Endometrium (tissue), 2 donors: Measurements from ENCODE around the gene MUC7.
"Not testable (repeated sequence)": the region's sequence is repeated elsewhere in the genome, so short reads cannot be mapped to it uniquely, and the experiment has no call there.

Experiments
- FAIRE-seq: peaks from 2 replicates; lab custom pipeline; 2012; peaks lifted over from hg19 to GRCh38; lab: Jason Lieb, UNC
- donor health status: control.
- donor health status: control.

MUC7 gene

DNA sequence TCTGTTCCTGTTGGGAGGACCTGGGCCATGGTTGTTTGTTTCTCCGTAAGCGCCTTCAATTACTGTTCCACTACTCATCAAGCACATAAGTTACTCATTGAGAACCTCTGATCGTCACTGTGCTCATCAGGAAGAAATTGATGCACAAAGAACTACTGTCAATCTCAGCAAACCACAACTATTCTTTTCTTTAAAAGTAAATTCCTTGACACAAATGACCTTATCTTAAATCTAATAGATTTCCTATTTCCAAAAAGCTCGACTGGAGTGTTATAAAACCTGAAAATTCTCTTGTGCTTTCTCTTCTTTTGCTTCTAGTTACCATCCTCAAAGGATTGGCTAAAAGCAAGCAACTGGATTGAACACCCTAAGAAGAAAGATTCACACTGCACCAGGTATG is at the start of gene MUC7:
Gene MUC7, plus strand, starts transcription at position 301 of the 400 bp plus-strand sequence. CDS start 1,825 bp downstream, outside the sequence.
- FAIRE-seq, result no peak

DNA sequence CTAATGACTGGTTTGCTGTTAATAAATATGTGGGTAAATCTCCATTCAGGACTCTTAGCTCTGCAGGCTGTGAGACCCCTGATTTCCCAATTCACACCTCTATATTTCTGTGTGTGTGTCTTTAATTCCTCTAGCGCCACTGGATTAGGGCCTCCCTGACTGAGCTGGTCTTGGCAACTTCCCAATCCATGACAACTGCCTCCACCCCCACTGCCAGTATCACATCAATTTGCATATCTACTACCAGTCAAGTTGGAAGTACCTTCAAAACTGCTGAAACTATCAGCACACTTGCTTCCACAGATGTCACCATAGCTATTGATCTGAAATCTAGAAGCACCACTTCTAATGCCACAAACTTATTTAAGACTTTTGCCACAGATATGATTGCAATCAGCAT is 46.7 kb upstream of the MUC7 start:
- no peak for FAIRE-seq

DNA sequence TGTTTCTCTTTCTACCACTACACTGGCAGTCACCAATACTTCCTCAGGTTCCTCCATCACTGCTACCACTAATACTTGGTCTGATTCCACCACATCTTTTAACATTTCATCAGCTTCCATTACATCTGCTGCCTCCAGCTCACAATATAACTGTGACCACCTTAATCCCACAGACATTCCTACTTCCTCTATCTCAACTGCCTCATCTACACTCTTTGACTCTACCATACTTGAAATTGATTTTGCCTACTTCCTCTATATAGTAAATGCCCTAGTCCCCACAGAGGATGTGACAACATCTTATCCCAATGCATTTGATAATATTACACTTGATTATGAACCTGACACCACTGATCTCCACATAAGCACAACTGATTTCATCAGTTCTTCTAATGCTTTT is 45.2 kb upstream of the MUC7 start:
- no peak for FAIRE-seq

DNA sequence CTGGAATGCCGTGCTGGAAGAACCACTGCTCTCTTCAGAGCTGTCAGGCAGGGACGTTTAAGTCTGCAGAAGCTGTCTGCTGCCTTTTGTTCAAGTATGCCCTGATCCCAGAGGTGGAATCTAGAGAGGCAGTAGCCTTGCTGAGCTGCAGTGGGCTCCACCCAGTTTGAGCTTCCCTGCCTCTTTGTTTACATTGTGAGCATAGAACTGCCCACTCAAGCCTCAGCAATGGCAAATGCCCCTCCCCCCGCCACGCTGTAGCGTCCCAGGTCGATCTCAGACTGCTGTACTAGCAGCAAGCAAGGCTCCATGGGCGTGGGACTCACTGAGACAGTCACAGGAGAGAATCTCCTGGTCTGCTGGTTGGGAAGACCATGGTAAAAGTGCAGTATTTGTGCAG is 34.8 kb upstream of the MUC7 start:
- no peak for FAIRE-seq

DNA sequence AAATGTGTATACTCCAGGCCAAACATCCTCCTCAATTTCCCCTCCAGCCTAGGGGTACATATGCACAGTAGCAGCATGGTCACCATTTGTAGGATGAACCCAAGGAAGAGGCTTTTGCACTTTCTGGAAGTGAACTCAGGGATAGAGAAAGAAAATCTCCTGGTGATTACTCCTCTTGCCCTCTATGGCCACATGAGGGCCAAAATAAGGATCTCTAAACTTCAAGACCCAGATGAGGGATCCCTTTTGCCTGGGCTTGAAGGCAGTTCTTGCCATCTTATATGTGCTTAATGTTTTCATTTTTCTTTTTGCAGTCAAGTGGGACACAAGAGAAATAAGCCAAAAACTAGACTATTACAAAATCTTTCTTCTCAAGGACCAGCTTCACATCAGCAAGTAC is 29.5 kb upstream of the MUC7 start:
- FAIRE-seq, result no peak

DNA sequence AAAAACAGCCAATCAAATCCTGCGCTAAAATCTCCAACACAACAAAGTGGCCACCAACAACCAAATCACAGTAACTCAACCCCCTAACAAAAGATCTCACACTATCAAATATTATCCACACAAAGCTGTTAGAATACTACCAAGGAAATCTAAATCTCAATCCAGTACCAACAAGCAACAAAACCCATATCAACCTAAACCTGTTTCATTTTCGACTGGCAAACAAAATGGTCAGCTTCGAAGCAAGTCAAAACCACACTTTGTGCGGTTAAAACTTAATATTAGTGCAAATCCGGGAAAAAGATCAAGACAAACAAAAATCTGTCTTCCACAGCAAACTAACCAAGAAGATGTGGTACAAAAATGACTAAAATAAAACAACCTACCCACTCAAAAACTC is 28.7 kb upstream of the MUC7 start:
- no peak for FAIRE-seq

DNA sequence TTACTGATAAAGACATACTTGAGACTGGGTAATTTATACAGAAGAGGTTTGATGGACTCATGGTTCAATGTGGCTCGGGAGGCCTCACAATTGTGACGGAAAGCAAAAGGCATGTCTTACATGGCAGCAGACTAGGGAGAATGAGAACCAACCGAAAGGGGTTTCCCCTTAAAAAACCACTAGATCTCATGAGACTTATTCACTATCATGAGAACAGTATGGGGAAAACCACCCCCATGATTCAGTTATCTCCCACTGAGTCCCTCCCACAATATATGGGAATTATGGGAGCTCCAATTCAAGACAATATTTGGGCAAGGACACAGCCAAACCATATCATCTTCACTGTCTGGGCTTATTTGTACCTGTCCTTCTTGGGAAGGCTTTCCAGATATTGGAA is 22.8 kb upstream of the MUC7 start:
- no peak for FAIRE-seq

DNA sequence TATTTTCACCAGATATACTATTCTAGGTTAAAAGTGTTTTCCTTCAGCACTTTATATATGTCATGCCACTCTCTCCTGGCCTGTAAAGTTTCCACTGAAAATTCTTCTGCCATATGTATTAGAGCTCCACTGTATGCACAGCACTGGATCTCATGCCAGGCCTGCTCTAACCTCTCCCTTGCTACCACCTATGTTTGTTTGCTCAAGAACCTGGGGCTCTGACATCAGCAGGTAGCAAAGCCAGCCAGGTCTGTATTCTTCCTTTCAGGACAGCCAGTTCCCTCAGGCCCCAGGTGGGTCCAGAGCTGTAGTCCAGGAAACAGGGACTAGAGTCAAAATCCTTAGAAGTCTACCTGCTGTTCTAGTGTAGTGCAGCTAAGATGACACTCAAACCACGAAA is 19.1 kb upstream of the MUC7 start:
- FAIRE-seq, result no peak

DNA sequence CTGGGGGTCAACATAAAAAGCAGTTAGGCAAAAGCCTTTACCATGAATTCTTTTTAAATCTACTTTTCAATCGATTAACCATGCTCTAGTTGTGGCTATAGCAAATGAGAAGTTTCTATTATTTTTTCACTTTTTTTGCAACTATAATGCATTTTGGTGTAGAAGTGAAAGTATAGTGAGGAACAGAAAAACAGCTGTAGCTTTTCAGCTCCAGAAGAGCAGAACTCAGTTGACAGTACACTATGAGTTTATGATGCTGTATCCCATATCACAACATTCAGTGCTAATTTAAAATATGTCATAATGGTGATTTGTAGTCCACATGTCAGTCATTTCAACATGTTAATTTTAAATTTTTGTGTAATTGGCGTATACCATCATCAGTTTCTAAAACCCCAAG is 8.7 kb upstream of the MUC7 start:
- no peak for FAIRE-seq

DNA sequence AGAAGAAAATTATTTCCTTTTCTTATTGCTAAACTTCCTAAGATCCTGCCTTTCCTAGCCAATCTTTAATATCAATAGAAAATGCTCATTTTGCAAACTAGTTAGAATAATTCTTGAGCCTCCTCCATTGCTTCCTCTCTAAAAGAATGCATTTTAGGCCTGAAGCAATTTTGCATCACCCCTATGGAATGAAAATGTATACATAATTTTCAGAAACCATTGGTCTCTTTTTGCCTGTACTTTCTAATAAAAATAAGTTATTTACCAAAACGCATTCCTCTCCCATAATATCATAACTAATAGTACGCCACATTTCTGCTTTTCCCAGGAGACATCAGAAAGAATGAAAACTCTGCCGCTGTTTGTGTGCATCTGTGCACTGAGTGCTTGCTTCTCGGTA is 1.7 kb downstream of the MUC7 start:
- no peak for FAIRE-seq

DNA sequence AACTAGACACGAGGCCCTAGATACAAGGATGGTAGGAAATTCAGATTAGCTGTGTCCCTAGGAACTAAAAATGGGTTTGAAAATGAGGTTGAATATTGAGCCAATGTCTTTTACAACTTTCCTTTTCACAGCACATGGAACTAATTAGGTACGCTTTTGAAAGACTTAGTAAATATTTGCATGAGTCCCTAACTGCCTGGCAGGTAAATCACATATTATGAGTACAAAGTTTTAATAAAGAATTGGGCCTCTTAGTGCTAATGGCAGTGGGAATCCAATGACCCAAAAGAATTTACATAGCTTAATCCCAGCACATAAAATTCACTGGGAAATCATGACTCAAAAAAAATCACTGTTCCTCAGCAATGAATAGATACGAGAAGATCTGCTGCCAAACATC is 16.8 kb downstream of the MUC7 start:
- FAIRE-seq, result no peak

DNA sequence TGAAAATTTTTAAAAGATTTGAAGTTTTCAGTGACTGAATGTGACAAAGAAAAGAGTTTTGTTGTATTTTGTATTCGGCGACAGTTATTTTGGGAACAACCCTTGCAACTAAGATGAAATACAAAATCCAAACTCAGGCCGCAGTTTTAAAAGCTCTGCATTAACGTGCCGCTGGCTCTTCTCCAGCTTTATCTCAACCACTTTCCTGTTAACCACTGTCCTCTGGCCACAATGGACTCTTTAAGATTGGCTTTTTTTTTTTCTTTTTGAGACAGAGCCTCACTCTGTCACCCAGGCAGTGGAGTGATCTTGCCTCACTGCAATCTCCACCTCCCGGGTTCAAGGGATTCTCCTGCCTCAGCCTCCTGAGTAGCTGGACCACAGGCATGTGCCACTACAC is 24.2 kb downstream of the MUC7 start:
- FAIRE-seq, result no peak

DNA sequence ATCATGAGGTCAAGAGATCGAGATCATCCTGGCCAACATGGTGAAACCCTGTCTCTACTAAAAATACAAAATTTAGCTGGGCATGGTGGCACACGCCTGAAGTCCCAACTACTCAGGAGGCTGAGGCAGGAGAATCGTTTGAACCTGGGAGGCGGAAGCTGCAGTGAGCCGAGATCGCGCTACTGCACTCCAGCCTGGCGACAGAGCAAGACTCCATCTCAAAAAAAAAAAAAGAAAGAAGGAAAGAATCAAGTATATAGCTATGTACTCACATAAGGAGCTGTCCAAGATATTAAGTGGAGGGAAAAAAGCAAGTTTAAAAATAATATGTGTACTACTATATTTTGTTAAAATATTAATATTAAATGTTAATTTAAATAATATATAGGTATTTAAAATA is 29.8 kb downstream of the MUC7 start:
- not testable (repeated sequence) for FAIRE-seq

DNA sequence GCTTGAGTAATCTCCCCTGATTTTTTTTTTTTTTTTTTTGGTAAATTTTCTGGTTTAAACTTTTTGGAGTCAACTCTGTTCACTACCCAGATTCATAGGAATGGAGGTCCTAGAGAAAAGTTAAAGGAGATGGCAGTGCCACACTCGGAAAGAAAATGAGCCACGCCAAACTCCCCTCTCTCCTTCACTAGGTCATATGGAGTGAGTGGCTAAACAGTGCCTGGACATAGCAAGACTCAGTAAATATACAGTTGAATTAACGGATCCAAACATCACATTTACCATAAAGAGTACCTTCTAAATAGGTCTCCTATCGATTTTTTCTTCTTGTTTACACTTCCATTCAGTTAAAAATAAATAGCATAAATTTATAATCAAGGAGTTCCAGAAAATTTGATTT is 32.7 kb downstream of the MUC7 start:
- FAIRE-seq, result no peak

DNA sequence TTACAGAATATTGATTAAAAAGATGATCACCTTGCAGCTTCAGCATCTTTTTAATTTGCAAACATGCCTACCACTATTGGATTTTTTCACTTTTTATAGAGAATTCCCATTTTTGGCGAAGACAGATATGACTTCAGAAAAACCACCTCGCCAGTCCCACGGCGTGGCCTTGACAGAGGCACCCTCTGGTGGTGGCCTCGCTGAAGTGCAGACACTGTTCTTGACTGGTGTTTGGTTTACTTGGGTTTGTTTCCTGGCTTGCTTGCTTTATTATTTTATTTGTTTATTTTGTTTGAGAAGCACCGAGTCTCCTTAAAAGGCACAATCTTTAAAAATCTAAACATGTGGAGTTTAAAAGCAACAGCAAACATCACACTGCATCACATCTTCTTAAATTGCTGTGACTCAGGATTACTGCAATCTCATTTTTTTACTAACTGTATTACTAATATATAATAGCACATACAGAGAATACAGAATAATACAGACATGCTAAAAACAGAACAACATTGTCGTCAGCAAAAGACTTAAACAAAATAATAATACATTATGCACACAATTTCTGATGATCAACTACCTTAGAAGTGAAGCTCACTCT is 33.3 kb downstream of the MUC7 start:
- peak; percentile 79 for FAIRE-seq

DNA sequence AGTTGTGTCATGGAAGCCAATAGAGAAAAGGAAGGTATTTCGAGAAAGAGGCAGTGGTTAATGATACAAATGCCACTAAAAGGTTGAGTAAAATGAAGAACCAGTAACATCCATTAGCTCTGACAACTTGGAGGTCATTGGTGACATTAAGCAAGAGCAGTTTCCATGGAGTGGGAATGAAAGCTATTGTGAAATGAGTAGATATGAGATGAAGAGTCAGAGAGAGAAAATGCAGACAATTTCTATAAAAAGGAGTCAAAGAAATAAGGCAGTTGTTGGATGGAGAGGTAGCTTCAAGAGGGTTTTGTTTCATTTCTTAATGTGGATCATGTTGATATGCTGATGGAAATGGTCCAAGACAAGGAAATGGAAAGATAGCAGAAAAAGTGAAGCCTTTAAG is 36.8 kb downstream of the MUC7 start:
- no peak for FAIRE-seq

DNA sequence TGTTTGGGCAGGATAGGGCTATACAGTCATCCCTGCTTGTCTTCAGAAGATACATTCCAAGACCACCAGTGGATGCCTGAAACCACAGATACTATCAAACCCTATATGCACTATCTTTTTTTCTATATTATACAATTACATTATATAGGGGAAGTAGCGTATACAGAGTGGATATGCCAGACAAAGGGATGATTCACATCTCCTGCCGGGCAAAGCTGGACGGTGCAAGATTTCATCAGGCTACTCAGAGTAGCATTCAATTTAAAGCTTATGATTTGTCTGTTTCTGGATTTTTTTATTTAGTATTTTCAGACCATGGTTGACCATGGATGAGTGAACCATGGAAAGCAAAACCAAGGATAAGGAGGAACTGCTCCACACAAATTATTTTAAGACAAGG is 39.4 kb downstream of the MUC7 start:
- FAIRE-seq, result no peak

DNA sequence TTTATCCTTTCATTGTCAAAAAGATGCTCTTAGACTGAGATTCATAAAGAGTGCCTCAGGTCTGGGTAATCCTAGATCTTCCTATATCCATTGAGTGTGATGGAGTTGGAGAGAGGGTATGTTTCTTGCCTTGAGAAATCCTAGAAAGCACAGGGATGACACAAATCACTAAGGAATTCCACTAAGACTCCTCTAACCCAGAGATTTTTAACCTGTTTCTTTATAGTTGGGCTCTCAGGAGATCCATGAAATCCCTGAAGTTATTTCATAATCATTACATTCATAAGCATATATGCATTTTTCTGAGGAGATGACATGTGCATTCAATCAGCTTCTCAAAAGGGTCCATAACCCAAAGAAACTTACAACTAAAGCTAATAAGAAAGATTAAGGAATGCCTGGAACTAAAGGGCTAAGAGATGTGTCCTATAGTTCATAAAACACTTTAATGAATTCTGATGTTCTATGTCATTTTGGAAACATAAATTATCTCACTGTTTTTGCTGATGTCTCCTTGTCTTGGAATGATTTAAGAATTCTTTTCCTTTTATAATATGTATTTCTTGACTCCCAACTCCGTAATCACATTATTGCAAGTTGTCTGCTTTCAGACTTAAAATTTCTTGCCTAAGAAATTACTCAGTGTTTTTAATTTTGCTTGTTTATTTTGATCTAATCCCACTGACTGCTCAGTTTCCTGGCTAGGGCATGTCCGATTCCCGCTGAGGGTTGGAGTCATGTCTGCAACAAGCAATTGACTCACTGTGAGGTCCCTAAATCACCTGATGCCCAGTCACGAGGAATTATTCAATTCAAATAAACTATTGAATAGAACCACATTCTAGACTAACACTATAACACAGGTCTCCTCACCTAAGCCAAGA is 43.6 kb downstream of the MUC7 start:
- no peak for FAIRE-seq

DNA sequence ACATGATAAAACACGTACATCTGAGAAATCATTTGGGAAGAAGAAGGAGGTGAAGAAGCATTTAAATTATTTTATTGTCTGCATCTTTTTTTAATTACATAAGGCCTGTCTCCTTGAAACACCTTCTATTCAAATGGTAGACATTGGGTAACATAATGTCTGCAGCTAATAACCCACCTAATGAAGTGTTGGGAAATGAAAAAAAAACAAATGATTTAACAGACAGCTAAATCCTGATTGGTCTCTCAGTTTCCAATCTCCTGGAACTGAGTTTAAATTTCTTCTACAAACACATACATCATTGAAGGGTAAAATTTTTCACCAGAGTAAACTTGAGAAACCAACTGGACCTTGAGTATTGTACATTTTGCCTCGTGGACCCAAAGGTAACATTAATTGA is 46.3 kb downstream of the MUC7 start, which contains the start of gene AMTN:
Gene AMTN, plus strand, starts transcription at position 301 of the 400 bp plus-strand sequence. CDS start 209 bp downstream, outside the sequence.
- FAIRE-seq, result no peak

DNA sequence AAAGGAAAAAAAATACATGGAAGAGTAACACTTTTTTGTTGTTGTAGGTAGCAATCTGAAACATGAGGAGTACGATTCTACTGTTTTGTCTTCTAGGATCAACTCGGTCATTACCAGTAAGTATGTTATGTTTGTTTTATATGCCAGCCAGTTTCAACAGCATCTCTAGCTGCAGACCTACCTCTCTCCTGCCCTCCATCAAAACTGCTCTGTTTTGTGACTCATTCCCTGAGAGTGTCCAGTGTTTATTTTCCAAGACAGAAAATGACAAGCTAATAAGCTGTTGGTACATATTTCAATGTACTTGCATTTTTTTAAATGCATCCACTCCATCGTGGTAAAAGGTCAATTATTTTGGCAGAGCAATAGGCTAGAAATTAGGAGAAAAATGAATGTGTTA is 46.7 kb downstream of the MUC7 start:
- FAIRE-seq, result no peak

DNA sequence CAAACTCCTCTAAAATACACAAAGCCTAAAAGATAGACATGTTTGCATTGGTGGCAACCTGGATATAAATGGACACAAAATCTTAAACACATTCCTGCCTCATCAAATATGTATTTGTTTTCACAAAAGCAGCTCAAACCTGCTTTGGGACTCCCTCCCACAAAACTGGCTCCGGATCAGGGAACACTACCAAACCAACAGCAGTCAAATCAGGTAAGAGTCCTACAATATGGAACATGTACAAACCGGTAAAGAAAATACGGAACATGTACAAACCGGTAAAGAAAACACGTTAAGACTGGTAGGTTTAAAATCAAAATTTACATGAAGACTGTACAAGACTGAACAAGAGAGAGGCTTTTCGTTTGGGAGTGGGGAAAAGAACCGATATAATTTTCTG is 50.6 kb downstream of the MUC7 start:
- FAIRE-seq, result no peak

DNA sequence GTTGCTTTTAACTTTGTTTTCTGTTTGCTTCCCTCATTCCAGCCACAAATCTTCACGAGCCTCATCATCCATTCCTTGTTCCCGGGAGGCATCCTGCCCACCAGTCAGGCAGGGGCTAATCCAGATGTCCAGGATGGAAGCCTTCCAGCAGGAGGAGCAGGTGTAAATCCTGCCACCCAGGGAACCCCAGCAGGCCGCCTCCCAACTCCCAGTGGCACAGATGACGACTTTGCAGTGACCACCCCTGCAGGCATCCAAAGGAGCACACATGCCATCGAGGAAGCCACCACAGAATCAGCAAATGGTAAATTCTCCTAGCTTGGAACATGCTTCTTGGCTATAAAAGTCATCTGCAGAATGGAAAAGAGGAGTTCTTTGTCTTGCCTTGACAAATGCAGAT is 59.0 kb downstream of the MUC7 start:
- FAIRE-seq, result no peak

DNA sequence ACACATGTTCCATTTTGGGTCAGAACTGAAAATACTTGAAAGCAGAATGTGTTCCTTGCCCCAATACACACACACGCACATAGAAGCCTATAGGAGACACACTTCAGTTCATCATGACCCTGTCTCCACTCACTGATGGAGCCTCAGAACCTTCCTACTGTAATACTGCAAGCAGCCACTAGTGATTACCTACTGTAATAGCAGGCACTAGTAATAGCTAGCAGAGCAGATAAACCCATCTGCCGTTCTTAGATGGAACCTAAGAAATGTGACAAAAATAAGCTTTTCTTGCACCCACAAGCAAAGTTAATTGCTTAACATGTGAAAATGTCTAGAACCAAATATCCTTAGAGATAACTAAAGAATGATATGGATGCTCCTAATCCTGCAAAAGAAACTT is 60.0 kb downstream of the MUC7 start:
- no peak for FAIRE-seq
